Measurements from ENCODE around the gene RASGRF1.

DNA sequence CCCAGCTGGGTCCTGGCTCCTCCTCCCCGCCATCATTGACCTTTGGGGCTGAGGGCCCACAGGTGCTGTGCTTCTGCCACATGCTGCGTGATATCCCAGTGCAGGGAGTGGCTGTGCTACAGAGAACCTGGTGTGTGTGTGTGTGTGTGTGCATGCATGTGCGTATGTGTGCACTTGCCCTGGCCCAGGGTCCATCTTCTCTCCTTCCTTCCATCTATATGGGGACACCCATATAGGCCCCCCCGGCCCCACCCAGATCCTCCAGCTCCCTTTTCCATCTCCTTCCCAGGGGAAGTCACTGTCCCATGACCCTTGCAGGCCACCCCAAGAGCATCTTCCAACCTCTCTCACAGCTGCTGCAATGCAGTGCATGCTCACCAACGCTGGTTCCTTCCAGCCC lies 12.6 kb downstream of the RASGRF1 start:
- TF ChIP-seq, protein P1, sequence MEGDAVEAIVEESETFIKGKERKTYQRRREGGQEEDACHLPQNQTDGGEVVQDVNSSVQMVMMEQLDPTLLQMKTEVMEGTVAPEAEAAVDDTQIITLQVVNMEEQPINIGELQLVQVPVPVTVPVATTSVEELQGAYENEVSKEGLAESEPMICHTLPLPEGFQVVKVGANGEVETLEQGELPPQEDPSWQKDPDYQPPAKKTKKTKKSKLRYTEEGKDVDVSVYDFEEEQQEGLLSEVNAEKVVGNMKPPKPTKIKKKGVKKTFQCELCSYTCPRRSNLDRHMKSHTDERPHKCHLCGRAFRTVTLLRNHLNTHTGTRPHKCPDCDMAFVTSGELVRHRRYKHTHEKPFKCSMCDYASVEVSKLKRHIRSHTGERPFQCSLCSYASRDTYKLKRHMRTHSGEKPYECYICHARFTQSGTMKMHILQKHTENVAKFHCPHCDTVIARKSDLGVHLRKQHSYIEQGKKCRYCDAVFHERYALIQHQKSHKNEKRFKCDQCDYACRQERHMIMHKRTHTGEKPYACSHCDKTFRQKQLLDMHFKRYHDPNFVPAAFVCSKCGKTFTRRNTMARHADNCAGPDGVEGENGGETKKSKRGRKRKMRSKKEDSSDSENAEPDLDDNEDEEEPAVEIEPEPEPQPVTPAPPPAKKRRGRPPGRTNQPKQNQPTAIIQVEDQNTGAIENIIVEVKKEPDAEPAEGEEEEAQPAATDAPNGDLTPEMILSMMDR (IDR thresholded peaks at IDR 0.05; ENCODE audit: low read length) = no peak
- TF ChIP-seq EZH2 (optimal IDR thresholded peaks at IDR 0.05; ENCODE audit: low read depth, low read length) (no peak), EZH2phosphoT487 (IDR thresholded peaks at IDR 0.05; ENCODE audit: low read length) (no peak)

All from MM.1S (cell line).